ENCODE measurements around the gene EPHA4. TPM values are rescaled to one million over a fixed set of nuclear protein-coding genes. Genes with fewer than 3 reads are reported as not detected.
A peak's percentile ranks its signal among the peaks of the same experiment; 100 is the strongest.

The EPHA4 gene
- total RNA-seq, 1 donor from 2014 or later, result 15.2 TPM

GRCh38 chr2:221571551-221572218 is 419 bp downstream of the EPHA4 start:
- DNase-seq (ENCODE audit: low spot score), result peak; percentile 57

DNA sequence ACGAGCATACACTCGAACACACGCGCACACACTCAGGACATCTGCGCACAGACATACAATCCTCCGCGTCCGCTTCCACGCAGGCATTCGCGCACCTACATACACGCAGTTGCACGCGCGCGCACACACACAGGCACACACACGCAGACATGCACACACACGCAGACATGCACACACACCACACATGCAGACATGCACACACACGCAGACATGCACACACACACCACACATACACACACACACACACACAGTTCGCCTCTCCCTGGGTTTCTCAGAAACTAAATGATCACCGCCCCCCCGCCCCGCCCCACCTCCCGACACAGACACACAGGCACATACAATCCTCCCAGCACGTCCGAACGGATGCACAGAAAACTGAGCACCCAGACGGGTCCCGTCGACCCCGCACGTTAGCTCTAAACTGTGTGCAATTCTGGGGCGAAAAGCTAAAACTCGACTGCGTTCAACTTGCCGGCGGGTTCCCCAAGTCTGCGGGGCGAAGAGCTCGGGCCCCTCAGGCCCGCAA is 1.0 kb downstream of the EPHA4 start:
- DNase-seq (ENCODE audit: low spot score), result peak; percentile 35

DNA sequence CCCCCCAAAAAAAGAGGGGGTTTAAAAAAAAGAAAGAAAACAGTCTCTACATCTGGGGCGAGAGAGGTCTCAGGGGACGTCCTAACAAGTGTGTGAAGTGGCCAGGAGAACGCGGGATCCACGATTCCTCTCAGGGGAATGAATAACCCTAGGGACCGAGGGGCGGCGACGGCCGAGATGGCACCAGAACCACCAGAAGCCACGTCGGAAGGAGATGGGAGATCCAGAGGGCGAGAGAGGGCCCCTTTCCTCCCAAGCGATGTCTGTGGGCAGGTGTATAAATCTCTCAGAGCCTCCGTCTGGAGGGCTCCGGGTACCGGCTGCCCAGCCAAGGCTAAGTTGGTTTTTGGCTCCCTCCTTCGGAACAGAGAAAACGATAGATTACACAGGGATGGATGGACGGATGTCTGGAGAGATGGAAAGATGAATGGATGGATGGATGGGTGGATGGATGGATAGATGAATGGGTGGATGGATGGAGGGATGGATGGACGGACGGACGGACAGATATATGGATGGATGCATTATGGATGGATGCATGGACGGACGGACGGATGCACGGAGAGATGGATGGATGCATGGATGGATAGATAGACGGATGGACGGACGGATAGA is 1.7 kb downstream of the EPHA4 start:
- DNase-seq (ENCODE audit: low spot score), result peak; percentile 54

DNA sequence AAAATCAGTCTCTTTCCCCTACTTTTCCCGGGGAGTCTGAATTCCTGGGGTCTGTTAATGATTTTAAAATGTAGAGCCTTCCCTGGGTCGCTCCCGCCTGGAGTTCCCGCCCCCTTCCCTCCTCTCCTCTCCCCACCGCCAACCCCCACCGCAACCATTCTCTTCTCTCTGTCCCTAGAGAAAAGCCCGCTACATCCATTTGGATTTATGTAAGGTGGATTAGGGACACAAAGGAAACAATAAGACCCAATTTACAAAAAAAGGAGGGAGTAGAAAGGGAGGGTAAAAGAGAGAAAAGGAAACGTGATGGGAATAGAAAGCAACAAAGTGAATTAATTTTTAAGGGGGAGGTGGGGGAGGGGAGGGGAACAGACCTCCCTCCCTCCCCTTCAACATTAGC is 2.2 kb downstream of the EPHA4 start:
- DNase-seq (ENCODE audit: low spot score), result no peak

DNA sequence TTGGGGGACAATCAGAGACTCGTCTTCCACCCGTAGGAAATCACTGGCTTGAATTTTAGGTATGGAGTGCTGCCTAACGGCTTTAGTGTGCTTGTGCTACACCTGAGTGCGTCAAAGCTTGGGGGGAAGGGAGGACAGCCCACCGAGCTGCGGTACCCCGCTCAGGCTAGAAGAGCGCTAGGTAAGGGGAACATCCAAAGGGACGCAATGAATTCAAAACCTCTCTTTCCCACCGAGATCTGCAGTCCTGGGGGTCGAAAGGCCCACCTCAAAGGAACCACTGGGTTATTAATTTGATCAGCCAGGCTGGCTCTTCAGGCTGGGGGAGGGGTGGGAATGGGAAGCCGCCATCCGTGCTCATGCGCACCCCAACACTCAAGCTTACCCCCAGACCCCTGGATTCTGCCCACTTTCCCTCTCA is 2.7 kb downstream of the EPHA4 start:
- no peak for DNase-seq (ENCODE audit: low spot score)

- no peak for DNase-seq (ENCODE audit: low spot score)
Measured at GRCh38 chr2:221568299-221568698, 3.8 kb downstream of the EPHA4 start.

DNA sequence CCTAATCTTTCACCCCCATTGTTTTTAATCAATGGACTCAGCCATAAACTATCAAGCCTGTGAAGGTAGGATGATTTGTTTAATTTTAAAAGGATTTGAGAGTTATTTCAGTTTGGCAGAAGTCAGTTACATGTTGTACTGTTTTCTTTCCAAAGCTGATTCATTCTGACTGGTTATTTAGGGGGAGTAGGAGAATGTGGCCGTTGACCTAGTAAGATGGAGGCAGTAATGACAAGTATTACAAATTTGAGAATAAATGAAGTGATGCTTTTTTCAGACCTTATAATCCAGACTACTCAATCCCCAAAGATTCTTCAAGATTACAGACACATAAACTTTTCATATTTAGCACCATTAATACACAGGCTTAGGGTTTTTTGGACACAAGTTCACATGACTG is 4.3 kb downstream of the EPHA4 start:
- no peak for DNase-seq (ENCODE audit: low spot score)

- DNase-seq (ENCODE audit: low spot score), result peak; percentile 31
Measured at GRCh38 chr2:221567231-221567760, 4.8 kb downstream of the EPHA4 start.

GRCh38 chr2:221563270-221563985 is 8.7 kb downstream of the EPHA4 start:
- DNase-seq (ENCODE audit: low spot score), result no peak

DNA sequence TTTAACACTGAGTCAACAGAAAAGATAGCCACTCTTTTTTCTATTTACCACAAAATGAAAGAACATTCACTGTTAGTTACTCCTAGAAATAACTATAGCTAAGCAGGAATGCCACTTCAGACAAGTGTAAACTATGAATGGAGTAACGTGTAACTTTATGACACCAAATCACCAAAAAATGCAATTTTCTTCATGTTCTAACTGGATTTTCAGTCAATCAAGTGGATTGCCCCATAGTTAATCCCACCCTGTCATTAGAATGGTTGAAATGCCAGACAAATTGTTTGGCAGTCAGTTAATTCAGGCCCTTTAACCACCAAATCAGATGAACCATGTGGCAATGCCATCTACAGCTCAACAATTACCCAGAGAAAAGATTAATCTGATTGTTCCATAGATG is 9.9 kb downstream of the EPHA4 start:
- DNase-seq (ENCODE audit: low spot score), result no peak

GRCh38 chr2:221561770-221562169 is 10.3 kb downstream of the EPHA4 start:
- DNase-seq (ENCODE audit: low spot score), result no peak

- no peak for DNase-seq (ENCODE audit: low spot score)
Measured at GRCh38 chr2:221559991-221560390, 12.1 kb downstream of the EPHA4 start.

DNA sequence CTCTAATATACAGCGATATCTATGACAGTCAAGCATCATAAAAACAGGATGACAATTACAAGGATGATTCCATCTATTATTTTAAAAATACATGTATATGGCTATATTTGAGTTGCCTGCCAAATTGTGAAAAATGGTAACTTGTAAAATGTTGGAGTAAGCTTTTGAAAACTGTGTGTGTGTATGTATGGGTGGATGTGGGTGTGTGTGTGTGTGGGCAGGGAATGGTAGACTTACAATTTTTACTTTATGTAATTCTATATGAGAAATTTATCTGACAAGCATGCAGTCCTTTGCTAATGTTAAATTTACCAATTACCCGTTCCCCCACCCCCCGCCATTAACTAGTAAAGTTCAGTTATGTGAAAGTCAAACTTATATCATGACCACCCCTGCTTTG is 14.0 kb downstream of the EPHA4 start:
- no peak for DNase-seq (ENCODE audit: low spot score)

GRCh38 chr2:221555494-221555846 is 16.6 kb downstream of the EPHA4 start:
- DNase-seq (ENCODE audit: low spot score), result no peak

DNA sequence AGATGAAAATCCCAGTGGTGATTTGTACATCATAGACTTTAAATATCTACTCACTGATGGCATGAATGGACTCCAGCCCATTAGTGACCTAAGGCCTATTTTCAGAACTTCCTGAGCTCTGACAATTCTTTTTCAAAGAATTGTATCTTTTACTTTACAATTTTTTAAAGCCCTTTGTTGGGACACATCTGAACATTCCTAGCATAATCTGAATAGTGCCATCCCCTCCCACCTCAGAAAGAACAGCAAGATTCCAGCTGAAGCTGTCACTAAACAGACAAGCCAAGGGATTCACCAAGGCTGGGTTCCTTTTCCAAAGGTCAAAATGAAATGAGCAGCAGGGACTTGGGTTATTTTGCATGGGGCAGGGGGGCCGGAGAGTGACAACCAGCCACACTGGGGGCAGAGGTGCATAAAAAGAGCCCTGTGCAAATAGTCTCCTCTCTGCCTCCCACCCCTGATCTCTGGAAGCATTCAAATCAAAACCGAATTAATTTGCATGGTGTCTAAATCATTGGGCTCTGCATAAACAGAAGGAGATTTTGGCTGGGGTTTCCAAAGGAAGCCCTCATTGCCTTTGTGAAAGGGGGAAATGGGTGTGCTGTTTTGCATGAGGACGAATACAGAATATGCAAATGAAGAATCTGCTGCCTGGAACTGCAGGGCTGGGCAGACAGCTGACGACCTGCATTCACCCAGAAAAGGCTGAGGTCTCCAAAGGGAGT is 17.2 kb downstream of the EPHA4 start:
- no peak for DNase-seq (ENCODE audit: low spot score)

- DNase-seq (ENCODE audit: low spot score), result no peak
Measured at GRCh38 chr2:221553333-221553732, 18.8 kb downstream of the EPHA4 start.

GRCh38 chr2:221552291-221552690 is 19.8 kb downstream of the EPHA4 start:
- DNase-seq (ENCODE audit: low spot score), result no peak

DNA sequence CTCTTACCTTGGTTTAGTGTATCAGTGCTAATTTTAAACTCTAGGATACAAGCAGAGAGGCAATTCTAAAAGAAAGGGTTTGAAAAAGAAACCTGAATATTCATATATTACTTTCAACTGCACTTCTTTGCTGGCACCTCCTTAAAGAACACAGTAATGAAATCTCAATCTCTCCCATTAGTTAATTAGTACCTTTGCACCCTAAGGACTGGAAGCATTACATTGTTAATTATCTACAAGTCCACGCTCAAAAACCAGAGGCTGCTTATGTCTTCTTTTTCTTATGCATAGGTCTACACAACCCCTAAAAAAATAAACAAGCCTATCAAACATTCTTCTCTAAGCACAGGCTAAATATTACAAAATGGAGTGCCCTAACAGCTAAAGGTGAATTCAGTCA is 20.2 kb downstream of the EPHA4 start:
- no peak for DNase-seq (ENCODE audit: low spot score)

DNA sequence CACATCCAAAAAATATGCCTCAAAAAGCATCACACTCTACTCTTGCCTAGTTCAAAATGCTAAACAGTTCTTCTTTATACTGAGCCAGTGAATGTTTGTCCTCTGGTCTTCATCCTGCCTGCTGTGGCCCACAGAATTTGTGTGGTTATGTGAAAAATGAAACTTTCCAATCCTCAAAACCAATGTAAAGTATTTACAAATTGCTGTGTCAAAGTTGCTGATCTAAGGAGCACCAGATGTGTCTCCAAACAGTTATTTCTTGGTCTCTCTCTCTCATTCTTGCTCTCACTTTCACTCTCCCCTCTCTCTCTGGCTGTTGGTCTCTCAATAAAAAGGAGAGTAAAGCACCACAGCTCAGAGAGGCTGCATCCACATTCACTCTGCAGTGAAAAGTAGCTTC is 23.0 kb downstream of the EPHA4 start:
- DNase-seq (ENCODE audit: low spot score), result no peak

DNA sequence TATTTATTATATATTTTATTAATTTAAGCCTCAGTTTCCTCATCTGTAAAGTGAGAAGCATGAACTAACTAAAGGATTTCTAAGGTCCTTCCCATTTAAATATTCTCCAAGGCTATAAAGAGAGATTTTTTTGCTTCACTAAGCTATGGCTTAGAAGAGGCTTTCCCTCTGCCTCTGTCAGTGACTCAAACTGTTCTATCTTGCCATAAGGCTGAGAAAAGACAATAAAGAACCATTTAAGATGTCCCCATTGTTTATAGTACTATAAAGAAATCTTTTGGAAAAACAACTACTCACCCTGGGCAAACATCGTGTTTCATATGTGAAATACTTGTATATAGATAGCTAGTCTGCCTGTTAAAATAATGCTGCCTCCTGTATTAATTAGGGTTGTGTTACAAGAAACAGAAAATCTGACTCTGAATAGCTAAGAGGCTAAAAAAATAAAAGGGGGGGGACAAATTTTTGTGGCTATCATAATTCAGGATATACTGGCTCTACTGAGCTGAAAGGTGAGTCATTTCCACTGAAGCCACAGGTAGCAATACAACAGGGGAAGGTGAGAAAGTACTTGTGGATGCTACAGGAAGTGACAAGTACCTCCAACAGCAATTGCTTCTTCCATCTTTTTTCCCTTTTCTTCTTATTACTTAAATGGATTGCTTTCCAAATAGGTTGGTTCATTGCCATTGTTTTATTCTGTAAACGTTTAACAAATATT is 25.4 kb downstream of the EPHA4 start:
- DNase-seq (ENCODE audit: low spot score), result no peak

DNA sequence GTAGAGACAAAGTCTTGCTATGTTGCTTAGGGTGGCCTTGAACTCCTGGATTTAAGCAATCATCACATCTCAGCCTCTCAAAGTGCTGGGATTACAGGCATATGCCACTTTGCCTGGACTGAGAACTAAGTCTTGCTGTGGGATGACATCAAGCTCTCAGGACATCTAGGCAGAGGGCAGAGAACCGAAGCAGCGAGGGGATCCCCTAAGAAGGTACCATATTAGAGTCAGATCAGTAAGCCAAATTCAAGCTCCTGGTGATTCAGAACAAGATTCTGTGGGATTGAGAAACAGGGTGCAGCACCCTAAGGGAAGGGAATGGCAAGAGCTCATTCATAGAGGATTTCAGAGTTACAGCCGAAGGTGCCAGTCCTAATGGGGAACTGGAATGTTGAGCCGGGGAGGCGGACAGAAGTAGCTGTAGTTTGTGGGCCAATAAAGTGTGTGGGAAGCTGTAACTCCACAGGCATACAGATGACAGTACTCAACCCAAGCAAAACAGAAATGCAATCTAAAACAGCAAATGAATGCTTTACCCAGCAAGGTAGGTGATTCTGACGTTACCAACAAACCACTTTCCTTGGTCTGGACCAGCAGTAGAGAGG is 30.9 kb downstream of the EPHA4 start:
- no peak for DNase-seq (ENCODE audit: low spot score)
